Heart left ventricle (tissue), 16 donors: ENCODE results near the gene ZAP70. TPM values are rescaled to one million over a fixed set of nuclear protein-coding genes. Genes with fewer than 3 reads are reported as not detected.

ENCODE experiments used
- ATAC-seq, 4 donors: fragments of 200-7000 bp; cut with Tn5 transposase; one replicate each; pipeline ENCODE4 v1.9.1; 2020 to 2022; ENCODE audit warnings: moderate library complexity in 4 of 4, mild to moderate bottlenecking in 3 of 4, moderate number of reproducible peaks in 1 of 4
- DNase-seq, 5 donors: peaks; one replicate each; pipeline ENCODE4 v3.0.0-alpha.2; 2020
- H3K27ac ChIP-seq, 12 donors: fragments of 200-600 bp; sonication (generic) in 4 of 12; one replicate each; pipeline versions ENCODE4 v1.5.0 to v1.8.0; 2016 to 2022; ENCODE audit warnings: mild to moderate bottlenecking in 2 of 12
- H3K27me3 ChIP-seq, 9 donors: fragments of 200-600 bp; sonication (generic) in 2 of 9; one replicate each; pipeline versions ENCODE4 v1.5.1 to v1.8.0; 2016 to 2022; ENCODE audit warnings: mild to moderate bottlenecking in 3 of 9
- H3K36me3 ChIP-seq, 9 donors: fragments of 200-600 bp; sonication (generic) in 2 of 9; one replicate each; pipeline versions ENCODE4 v1.5.0 to v1.8.0; 2018 to 2022; ENCODE audit warnings: mild to moderate bottlenecking in 2 of 9
- H3K4me1 ChIP-seq, 12 donors: fragments of 200-600 bp; sonication (generic) in 4 of 12; one replicate each; pipeline versions ENCODE4 v1.5.0 to v1.8.0; 2016 to 2022; ENCODE audit warnings: mild to moderate bottlenecking in 3 of 12
- H3K4me3 ChIP-seq, 12 donors: fragments of 200-600 bp; sonication (generic) in 4 of 12; one replicate each; pipeline versions ENCODE4 v1.5.0 to v1.8.0; 2017 to 2022; ENCODE audit warnings: mild to moderate bottlenecking in 9 of 12, moderate library complexity in 4 of 12
- H3K9me3 ChIP-seq, 12 donors: fragments of 200-600 bp; sonication (generic) in 4 of 12; one replicate each; pipeline versions ENCODE4 v1.5.0 to v1.8.0; 2016 to 2022; ENCODE audit warnings: mild to moderate bottlenecking in 1 of 12
- CTCF ChIP-seq, 12 donors: fragments of 200-600 bp; sonication (generic) in 4 of 12; IDR thresholded peaks; one replicate each; pipeline versions ENCODE4 v1.5.0 to v1.8.0; 2018 to 2022; ENCODE audit warnings: antibody characterized with exemption in 12 of 12, mild to moderate bottlenecking in 5 of 12
- POLR2A ChIP-seq, 2 donors: fragments of 450-650 bp; IDR thresholded peaks; one replicate each; pipeline ENCODE4 v1.6.1; 2017; ENCODE audit warnings: antibody characterized with exemption in 2 of 2, mild to moderate bottlenecking in 2 of 2, moderate library complexity in 2 of 2
- WGBS, 4 donors: extraction: QIAGEN DNeasy Blood & Tissue Kit in 2 of 4; methylation state at CpG; one replicate each; pipeline versions ENCODE4 v1.1.5 to v1.1.7; 2013 to 2018; 5-methylcytosine and 5-hydroxymethylcytosine counted together
- intact Hi-C, 10 donors: fragments of 100-400 bp; cut with DNase I; formaldehyde crosslinking; loops; one replicate each; pipeline versions ENCODE4 v1.11.1 to v1.14.2; 2022
- polyA plus RNA-seq, 2 donors: library from polyadenylated mRNA; stranded (reverse); fragments of 200-250 nt; gene quantifications; one replicate each; pipeline ENCODE4 v1.2.3, GENCODE V29; 2013
- total RNA-seq, 9 donors: library from RNA; depleted of rRNA in 2 of 9; stranded (reverse); fragments of >200 nt in 2 of 9; fragmentation: NEBNext Ultra II Directional in 3 of 9; extraction: Animal tissue kit (Norgen Biotek cat#: 25700) in 3 of 9; gene quantifications; one replicate each; pipeline versions ENCODE4 v1.1.0 to v1.2.4, GENCODE V29; 2016 to 2023
- donor health status: ischemic (EF 13 %, LVEDD 7.1; RV severe dilation, severe dysfunction).
- donor health status: healthy with polysubstance abuse.
- donor health status: DM: no; HTN: yes; CAD: no.
- donor health status: DM: no; HTN: no; CAD: no.
- donor health status: ischemic (EF 25% LVEDD 6.9; RV normal size, moderate dysfunction).
- donor health status: ischemic (EF 25% LVEDD 5.7; RV mildly dilated, moderate dysfunction).
- donor health status: healthy.
- donor health status: DM: yes; HTN: yes; CAD: no.
- donor health status: ischemic (EF 35%, LVEDD 5.7; RV mildly dilated, moderate dysfunction).
- donor health status: nonischemic (EF 11% LVEDD 7.7; RV severe dilation, severe dysfunction).
- donor health status: DM: yes; HTN: yes; CAD: no.
- donor health status: PGD.
- donor health status: ischemic (EF 29% LVEDD 5.4; RV normal size, mild dysfunction).
- donor health status: nonischemic (EF 23%, LVEDD 6.1; RV moderate dilation, normal function).

The ZAP70 gene
- total and polyA plus RNA-seq, 11 donors = 0.16 to 13.5 (median 0.70) TPM; not detected in 1

- 80 to 88% (median 84%) methylated on average over 9 of the region's 9 CpGs for WGBS, 4 donors
- no peak overlapping the region for H3K4me3 ChIP-seq
- no peaks in the 10 kb centered on the region for H3K27me3 ChIP-seq
- H3K36me3 ChIP-seq = peaks cover 0 to 98% (median 89%) of the 10 kb centered on the region in 9 donors
- H3K9me3 ChIP-seq = no peaks in the 10 kb centered on the region
- peaks cover 0 to 32% (median 16%) of the 10 kb centered on the region in 12 donors for H3K4me1 ChIP-seq
- DNase-seq = no peak
- no peak for TF ChIP-seq POLR2A (IDR thresholded peaks at IDR 0.05)
- TF ChIP-seq CTCF (IDR thresholded peaks at IDR 0.05) = no peak
- peak overlapping the region in 3 of 12 donors; percentile 30 to 44 (median 37) for H3K27ac ChIP-seq
- ATAC-seq = no peak
- intact Hi-C loops = no loop called here
Measured at GRCh38 chr2:97759727-97760407, 46.5 kb downstream of the ZAP70 start.

GRCh38 chr2:97760480-97761049 lies 47.2 kb downstream of the ZAP70 start:
- no peaks in the 10 kb centered on the region for H3K27me3 ChIP-seq
- TF ChIP-seq CTCF (IDR thresholded peaks at IDR 0.05) = no peak
- no peak for TF ChIP-seq POLR2A (IDR thresholded peaks at IDR 0.05)
- no peaks in the 10 kb centered on the region for H3K9me3 ChIP-seq
- H3K4me1 ChIP-seq = peaks cover 0 to 25% (median 11%) of the 10 kb centered on the region in 12 donors
- DNase-seq (no peak), ATAC-seq (no peak)
- intact Hi-C loops = no loop called here
- H3K4me3 ChIP-seq = no peak overlapping the region
- 93 to 97% (median 96%) methylated on average over 17 of the region's 17 CpGs for WGBS, 4 donors
- peaks cover 0 to 98% (median 91%) of the 10 kb centered on the region in 9 donors for H3K36me3 ChIP-seq
- H3K27ac ChIP-seq = peak overlapping the region in 1 of 12 donors; percentile 30

GRCh38 chr2:97761192-97761591 lies 47.8 kb downstream of the ZAP70 start:
- peaks cover 0 to 27% (median 11%) of the 10 kb centered on the region in 12 donors for H3K4me1 ChIP-seq
- no peak overlapping the region for H3K4me3 ChIP-seq
- peak overlapping the region in 1 of 12 donors; percentile 35 for H3K27ac ChIP-seq
- TF ChIP-seq POLR2A (IDR thresholded peaks at IDR 0.05) (no peak), CTCF (IDR thresholded peaks at IDR 0.05) (no peak)
- ATAC-seq = peak in 1 of 4 donors; percentile 9
- intact Hi-C loops = no loop called here
- no peaks in the 10 kb centered on the region for H3K9me3 ChIP-seq
- peaks cover 0 to 97% (median 92%) of the 10 kb centered on the region in 9 donors for H3K36me3 ChIP-seq
- no peak for DNase-seq
- H3K27me3 ChIP-seq = no peaks in the 10 kb centered on the region
- WGBS, 4 donors = 71 to 82% (median 78%) methylated on average over 16 to 23 of the region's 23 CpGs

- no peaks in the 10 kb centered on the region for H3K9me3 ChIP-seq
- WGBS, 4 donors = 89 to 91% (median 90%) methylated on average over 20 of the region's 20 CpGs
- no peaks in the 10 kb centered on the region for H3K27me3 ChIP-seq
- peaks cover 3 to 42% (median 20%) of the 10 kb centered on the region in 12 donors for H3K4me1 ChIP-seq
- no peak for TF ChIP-seq CTCF (IDR thresholded peaks at IDR 0.05)
- TF ChIP-seq POLR2A (IDR thresholded peaks at IDR 0.05) = no peak
- H3K4me3 ChIP-seq = no peak overlapping the region
- DNase-seq = no peak
- H3K36me3 ChIP-seq = peaks cover 0 to 87% (median 72%) of the 10 kb centered on the region in 9 donors
- H3K27ac ChIP-seq = no peak overlapping the region
- intact Hi-C loops = no loop called here
- ATAC-seq = no peak
Measured at GRCh38 chr2:97763176-97763845, 49.9 kb downstream of the ZAP70 start.
